HepG2 (cell line): ENCODE data around the gene RNU6-1. TPM values are rescaled to one million over a fixed set of nuclear protein-coding genes. Genes with fewer than 3 reads are reported as not detected.
A peak's percentile ranks its signal among the peaks of the same experiment; 100 is the strongest.

Experiments used
- ATAC-seq: fragments of 200-7000 bp; cut with Tn5 transposase; 3 replicates; pipeline ENCODE4 v1.9.1; 2020; ENCODE audit warnings: mild to moderate bottlenecking, moderate library complexity
- BruUV-seq: library from RNA; stranded (reverse); fragments of 400-500 nt; replicated peaks from 2 replicates; lab custom pipeline; 2021; lab: Mats Ljungman, UMichigan
- CTCF ChIA-PET: fragments of 300-600 bp; formaldehyde crosslinking; extraction: SDS; loops from one replicate; lab custom pipeline; 2021; ENCODE audit warnings: low total read pairs, inconsistent platforms, low intra/inter-chr PET ratio; lab: Yijun Ruan, JAX
- POLR2A ChIA-PET: fragments of 350-600 bp; sonication (Branson Sonifier 250); formaldehyde crosslinking; loops from one replicate; lab custom pipeline; 2020; ENCODE audit warnings: antibody characterized with exemption, inconsistent platforms; lab: Yijun Ruan, JAX
- DNase-seq: peaks from one replicate; pipeline ENCODE4 v3.0.0-alpha.2; 2015; ENCODE audit warnings: low spot score
- FAIRE-seq: peaks from 3 replicates; lab custom pipeline; 2011; peaks lifted over from hg19 to GRCh38; lab: Jason Lieb, UNC
- H2AFZ ChIP-seq: one replicate; pipeline ENCODE4 v1.6.1; 2011; ENCODE audit warnings: low read length, inconsistent platforms
- H3K27ac ChIP-seq: fragments of 300-600 bp; 3 replicates; pipeline ENCODE4 v1.8.0; 2011; ENCODE audit warnings: mixed run types, mild to moderate bottlenecking, mixed read lengths, low read length, inconsistent platforms; ENCODE audit not compliant: insufficient read depth; ENCODE audit errors: extremely low read length
- H3K27me3 ChIP-seq, 2 experiments: fragments of 200-600 bp in 1 of 2; 2 replicates in 1 of 2; 3 replicates in 1 of 2; pipeline versions ENCODE4 v1.6.0 to v1.8.0; 2011; ENCODE audit warnings: low read length in 2 of 2, mild to moderate bottlenecking in 2 of 2, moderate library complexity in 2 of 2, inconsistent platforms in 1 of 2; ENCODE audit not compliant: insufficient read depth in 2 of 2, control insufficient read depth in 1 of 2
- H3K36me3 ChIP-seq, 2 experiments: fragments of 200-600 bp in 1 of 2; replicated peaks in 1 of 2; 2 replicates in 1 of 2; 3 replicates in 1 of 2; pipeline versions ENCODE4 v1.5.1 to v1.8.0; 2011; ENCODE audit warnings: low read length in 2 of 2, inconsistent platforms in 1 of 2; ENCODE audit not compliant: insufficient read depth in 2 of 2, control insufficient read depth in 1 of 2
- H3K4me1 ChIP-seq: 2 replicates; pipeline ENCODE4 v1.5.1; 2012; ENCODE audit warnings: low read length, inconsistent platforms; ENCODE audit not compliant: insufficient read depth
- H3K4me2 ChIP-seq: 2 replicates; pipeline ENCODE4 v1.6.0; 2011; ENCODE audit warnings: low read depth, low read length, inconsistent platforms
- H3K4me3 ChIP-seq, 3 experiments: fragments of 200-600 bp in 1 of 3; sonication (generic), shearing (Covaris generic) in 1 of 3; replicated peaks in 1 of 3; 2 replicates each; pipeline ENCODE4 v1.5.1; 2011 to 2016; ENCODE audit warnings: low read length in 3 of 3, inconsistent platforms in 2 of 3, low read depth in 2 of 3, mild to moderate bottlenecking in 2 of 3, control low read depth in 1 of 3, mixed read lengths in 1 of 3; ENCODE audit not compliant: insufficient read depth in 1 of 3
- H3K79me2 ChIP-seq: one replicate; pipeline ENCODE4 v1.6.1; 2011; ENCODE audit warnings: low read length, inconsistent platforms; ENCODE audit not compliant: insufficient read depth
- H3K9ac ChIP-seq: 2 replicates; pipeline ENCODE4 v1.6.0; 2011; ENCODE audit warnings: mild to moderate bottlenecking, low read depth, low read length, inconsistent platforms; ENCODE audit not compliant: insufficient read depth
- H3K9me3 ChIP-seq: 2 replicates; pipeline ENCODE4 v1.5.1; 2012; ENCODE audit warnings: mild to moderate bottlenecking, low read length
- H4K20me1 ChIP-seq: 2 replicates; pipeline ENCODE4 v1.6.0; 2011; ENCODE audit warnings: inconsistent platforms, mild to moderate bottlenecking, low read length, moderate library complexity; ENCODE audit not compliant: insufficient read depth
- ATF4 ChIP-seq, 2 experiments: fragments of 450-650 bp in 1 of 2; sonication (generic) in 1 of 2; formaldehyde crosslinking; IDR thresholded peaks; 2 replicates each; pipeline versions ENCODE4 v1.5.0 to v1.8.0; 2020 to 2022; ENCODE audit warnings: mild to moderate bottlenecking in 1 of 2, missing genetic modification reagents in 1 of 2
- ELF1 ChIP-seq: sonication (generic); formaldehyde crosslinking; IDR thresholded peaks from 2 replicates; pipeline ENCODE4 v1.4.0; 2020; ENCODE audit warnings: missing genetic modification reagents
- GPN1 ChIP-seq: sonication (generic); formaldehyde crosslinking; IDR thresholded peaks from 2 replicates; pipeline ENCODE4 v1.5.1; 2020; ENCODE audit warnings: missing genetic modification reagents, borderline replicate concordance
- SNAPC4 ChIP-seq: sonication (generic); formaldehyde crosslinking; IDR thresholded peaks from 2 replicates; pipeline ENCODE4 v1.4.0; 2020; ENCODE audit warnings: mild to moderate bottlenecking, missing genetic modification reagents
- TAF1 ChIP-seq: sonication (generic); formaldehyde crosslinking; IDR thresholded peaks from 2 replicates; pipeline ENCODE4 v1.4.0; 2020; ENCODE audit warnings: missing genetic modification reagents
- ZNF629 ChIP-seq: sonication (generic); formaldehyde crosslinking; conservative IDR thresholded peaks from 2 replicates; pipeline ENCODE4 v1.5.0; 2020; ENCODE audit warnings: missing genetic modification reagents
- ZNF768 ChIP-seq: sonication (generic); formaldehyde crosslinking; IDR thresholded peaks from 2 replicates; pipeline ENCODE4 v1.4.0; 2020; ENCODE audit warnings: missing genetic modification reagents
- WGBS: methylation state at CpG from one replicate; pipeline ENCODE4 v1.1.6; 2017; ENCODE audit warnings: low lambda C conversion rate; 5-methylcytosine and 5-hydroxymethylcytosine counted together
- in situ Hi-C: cut with HindIII; loops from 2 replicates; pipeline ENCODE4 v1.10.0; 2017; ENCODE audit warnings: low pct_unique_long_range_greater_than_20kb; ENCODE audit not compliant: extremely low pct_ligation_motif_present
- intact Hi-C: fragments of 100-400 bp; cut with micrococcal nuclease; formaldehyde crosslinking; loops from one replicate; pipeline ENCODE4 v1.10.0; 2022; ENCODE audit not compliant: unreplicated experiment
- polyA plus RNA-seq, 8 experiments: library from polyadenylated mRNA; depleted of rRNA in 3 of 8; stranded (reverse) in 7 of 8; unstranded in 1 of 8; fragments of >200 nt; fragmentation: Illumina TruSeq in 4 of 8; extraction: Trizol in 4 of 8; gene quantifications; 2 replicates each; pipeline versions ENCODE4 v1.2.1 to v1.2.3, GENCODE V29; 2011 to 2016; ENCODE audit warnings: low read depth in 4 of 8, missing spikeins in 1 of 8, mixed read lengths in 1 of 8; ENCODE audit not compliant: insufficient read depth in 1 of 8
- total RNA-seq, 5 experiments: library from RNA; depleted of rRNA; stranded (reverse); fragments of >200 nt; fragmentation: Illumina TruSeq; extraction: Trizol; gene quantifications; 2 replicates each; pipeline ENCODE4 v1.2.3, GENCODE V29; 2016; ENCODE audit warnings: low read depth in 1 of 5

RNU6-1 gene
- total and polyA plus RNA-seq, 2 of the 13 experiments (the other 11 are each of a cell fraction or from before 2014, with no cell fraction given) = under 0.01 TPM; not detected in 1

- FAIRE-seq = no peak
Observed at GRCh38 chr15:67815036-67815592, 24.7 kb downstream of the RNU6-1 start.

More at GRCh38 chr15:67815036-67815592, 24.7 kb downstream of the RNU6-1 start:
- no peak for ATAC-seq
- Histone ChIP-seq H4K20me1 (peaks cover under 1% of the 10 kb centered on the region; the same call in 1 of the 2 replicates), H3K4me1 (0 out of 2 replicates have a peak, but pooled peaks cover 6% of the 10 kb centered on the region)
- TF ChIP-seq ZNF629 (CRISPR knock-in tag) (peak; percentile 55; the same call in 1 of the 2 replicates), ELF1 (CRISPR knock-in tag) (no peak), SNAPC4 (no peak), ZNF768 (CRISPR knock-in tag) (0 out of 2 replicates have a peak, but pooled peaks have one; percentile 37), ATF4 (CRISPR knock-in tag; IDR thresholded peaks at IDR 0.05) (no peak), TAF1 (CRISPR knock-in tag) (no peak), GPN1 (no peak)
- TF ChIP-seq, all 625 proteins: peak for 2
- H3K27me3 ChIP-seq = no peaks in the 10 kb centered on the region; a peak in 3 of 5 replicates
- no peaks in the 10 kb centered on the region for H3K9me3 ChIP-seq
- H3K4me3 ChIP-seq = no peak overlapping the region
- in situ Hi-C loops (no loop called here), intact Hi-C loops (no loop called here)
- BruUV-seq = no TSS peak
- WGBS = 93% methylated on average over 4 of the region's 5 CpGs
- H3K9ac ChIP-seq = no peak overlapping the region
- POLR2A ChIA-PET = no interaction called here
- H3K27ac ChIP-seq = no peak overlapping the region
- H3K79me2 ChIP-seq = no peaks in the 10 kb centered on the region
- H3K4me2 ChIP-seq = no peak overlapping the region
- no peak overlapping the region for H2AFZ ChIP-seq
- H3K36me3 ChIP-seq = no peaks in the 10 kb centered on the region
- no peak for DNase-seq
- CTCF ChIA-PET = no interaction called here
